KOPT-K1 (cell line): Measurements from ENCODE around the gene BEGAIN.

Experiments used
- H3K27ac ChIP-seq: fragments of 200-600 bp; sonication (generic); 2 replicates; pipeline ENCODE4 v1.5.1; 2016; ENCODE audit warnings: antibody characterized with exemption, mild to moderate bottlenecking, low read depth, low read length; ENCODE audit not compliant: poor library complexity, severe bottlenecking
- H3K36me3 ChIP-seq: fragments of 200-600 bp; sonication (generic); 2 replicates; pipeline ENCODE4 v1.5.1; 2017; ENCODE audit warnings: antibody characterized with exemption, mild to moderate bottlenecking, low read length, moderate library complexity; ENCODE audit not compliant: insufficient read depth
- H3K9me3 ChIP-seq: fragments of 200-600 bp; sonication (generic); 2 replicates; pipeline ENCODE4 v1.5.1; 2017; ENCODE audit warnings: antibody characterized with exemption, low read length, mild to moderate bottlenecking; ENCODE audit not compliant: insufficient read depth, poor library complexity, severe bottlenecking

Gene BEGAIN

GRCh38 chr14:100608586-100609330 lies 21.5 kb upstream of the BEGAIN start:
- Histone ChIP-seq H3K36me3 (no peaks in the 10 kb centered on the region), H3K27ac (no peak overlapping the region), H3K9me3 (peaks cover under 1% of the 10 kb centered on the region)

- no peaks in the 10 kb centered on the region for H3K36me3 ChIP-seq
- peaks cover 8% of the 10 kb centered on the region for H3K9me3 ChIP-seq
- no peak overlapping the region for H3K27ac ChIP-seq
Observed at GRCh38 chr14:100608064-100608463, 20.8 kb upstream of the BEGAIN start.

- Histone ChIP-seq H3K9me3 (peaks cover 13% of the 10 kb centered on the region), H3K36me3 (no peaks in the 10 kb centered on the region)
Observed at GRCh38 chr14:100607611-100607956, 20.4 kb upstream of the BEGAIN start.

GRCh38 chr14:100606687-100607610 lies 19.7 kb upstream of the BEGAIN start:
- Histone ChIP-seq H3K36me3 (no peaks in the 10 kb centered on the region), H3K9me3 (peaks cover 19% of the 10 kb centered on the region), H3K27ac (no peak overlapping the region)

More at GRCh38 chr14:100607611-100607956, 20.4 kb upstream of the BEGAIN start:
- H3K27ac ChIP-seq: no peak overlapping the region

GRCh38 chr14:100605706-100606686 lies 18.8 kb upstream of the BEGAIN start:
- Histone ChIP-seq H3K36me3 (no peaks in the 10 kb centered on the region), H3K27ac (no peak overlapping the region), H3K9me3 (peaks cover 29% of the 10 kb centered on the region)

- Histone ChIP-seq H3K9me3 (peaks cover 36% of the 10 kb centered on the region), H3K27ac (no peak overlapping the region), H3K36me3 (no peaks in the 10 kb centered on the region)
Observed at GRCh38 chr14:100605230-100605629, 18.0 kb upstream of the BEGAIN start.

- Histone ChIP-seq H3K9me3 (peaks cover 41% of the 10 kb centered on the region), H3K36me3 (no peaks in the 10 kb centered on the region), H3K27ac (no peak overlapping the region)
Observed at GRCh38 chr14:100604709-100605108, 17.5 kb upstream of the BEGAIN start.

GRCh38 chr14:100604121-100604501 lies 16.9 kb upstream of the BEGAIN start:
- Histone ChIP-seq H3K9me3 (peaks cover 45% of the 10 kb centered on the region), H3K27ac (no peak overlapping the region), H3K36me3 (no peaks in the 10 kb centered on the region)

GRCh38 chr14:100603341-100604120 lies 16.3 kb upstream of the BEGAIN start:
- H3K27ac ChIP-seq: no peak overlapping the region

GRCh38 chr14:100602621-100603230 lies 15.5 kb upstream of the BEGAIN start:
- no peak overlapping the region for H3K27ac ChIP-seq
- no peaks in the 10 kb centered on the region for H3K36me3 ChIP-seq
- peaks cover 45% of the 10 kb centered on the region for H3K9me3 ChIP-seq

More at GRCh38 chr14:100603341-100604120, 16.3 kb upstream of the BEGAIN start:
- Histone ChIP-seq H3K9me3 (peaks cover 45% of the 10 kb centered on the region), H3K36me3 (no peaks in the 10 kb centered on the region)

- Histone ChIP-seq H3K36me3 (no peaks in the 10 kb centered on the region), H3K27ac (no peak overlapping the region), H3K9me3 (peaks cover 45% of the 10 kb centered on the region)
Observed at GRCh38 chr14:100601914-100602313, 14.7 kb upstream of the BEGAIN start.

GRCh38 chr14:100601064-100601463 lies 13.8 kb upstream of the BEGAIN start:
- H3K36me3 ChIP-seq: no peaks in the 10 kb centered on the region
- H3K9me3 ChIP-seq: peaks cover 45% of the 10 kb centered on the region
- H3K27ac ChIP-seq: no peak overlapping the region

GRCh38 chr14:100599981-100600380 lies 12.8 kb upstream of the BEGAIN start:
- no peak overlapping the region for H3K27ac ChIP-seq
- no peaks in the 10 kb centered on the region for H3K36me3 ChIP-seq
- H3K9me3 ChIP-seq: peaks cover 45% of the 10 kb centered on the region

GRCh38 chr14:100594625-100594951 lies 7.4 kb upstream of the BEGAIN start:
- no peaks in the 10 kb centered on the region for H3K36me3 ChIP-seq
- peaks cover 3% of the 10 kb centered on the region for H3K9me3 ChIP-seq

More at GRCh38 chr14:100594625-100594951, 7.4 kb upstream of the BEGAIN start:
- no peak overlapping the region for H3K27ac ChIP-seq
